Measurements from ENCODE around the gene PLEKHA1.

The PLEKHA1 gene

DNA sequence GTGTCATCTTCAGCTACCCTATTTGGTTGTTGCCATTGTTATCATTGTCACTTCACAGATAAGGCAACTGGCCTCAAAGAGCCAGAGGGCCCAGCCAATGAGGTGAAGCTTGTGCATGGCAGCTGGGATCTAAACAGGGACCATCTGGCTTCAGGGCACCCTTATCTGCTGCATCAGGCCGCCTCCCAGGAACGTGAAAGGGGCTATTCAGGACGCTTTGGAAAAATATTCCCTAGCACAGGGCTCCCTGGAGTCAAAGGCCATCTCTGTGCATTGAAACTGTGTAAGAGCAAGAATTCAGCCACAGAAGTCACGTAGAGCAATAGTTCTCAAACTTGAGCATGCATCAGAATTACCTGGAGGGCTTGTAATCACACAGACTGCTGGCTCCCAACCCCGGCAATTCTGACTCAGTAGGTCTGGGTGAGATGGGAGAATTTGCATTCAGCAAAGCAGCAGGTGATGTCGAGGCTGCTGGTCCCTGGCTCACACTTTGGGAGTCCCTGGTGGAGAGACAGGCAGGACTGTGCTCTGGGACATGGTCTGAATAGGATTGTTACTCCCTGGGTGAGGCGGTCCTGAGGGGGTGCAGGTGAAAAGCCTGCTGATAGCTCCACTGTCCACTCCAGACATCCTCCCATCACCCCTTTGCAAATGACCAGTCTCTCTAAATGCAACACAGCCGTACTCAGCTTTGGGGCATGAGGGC is 21.5 kb upstream of the PLEKHA1 start:
- H3K4me3 ChIP-seq (ENCODE audit: low read depth, low read length): no peak overlapping the region
- TF ChIP-seq, protein P1, sequence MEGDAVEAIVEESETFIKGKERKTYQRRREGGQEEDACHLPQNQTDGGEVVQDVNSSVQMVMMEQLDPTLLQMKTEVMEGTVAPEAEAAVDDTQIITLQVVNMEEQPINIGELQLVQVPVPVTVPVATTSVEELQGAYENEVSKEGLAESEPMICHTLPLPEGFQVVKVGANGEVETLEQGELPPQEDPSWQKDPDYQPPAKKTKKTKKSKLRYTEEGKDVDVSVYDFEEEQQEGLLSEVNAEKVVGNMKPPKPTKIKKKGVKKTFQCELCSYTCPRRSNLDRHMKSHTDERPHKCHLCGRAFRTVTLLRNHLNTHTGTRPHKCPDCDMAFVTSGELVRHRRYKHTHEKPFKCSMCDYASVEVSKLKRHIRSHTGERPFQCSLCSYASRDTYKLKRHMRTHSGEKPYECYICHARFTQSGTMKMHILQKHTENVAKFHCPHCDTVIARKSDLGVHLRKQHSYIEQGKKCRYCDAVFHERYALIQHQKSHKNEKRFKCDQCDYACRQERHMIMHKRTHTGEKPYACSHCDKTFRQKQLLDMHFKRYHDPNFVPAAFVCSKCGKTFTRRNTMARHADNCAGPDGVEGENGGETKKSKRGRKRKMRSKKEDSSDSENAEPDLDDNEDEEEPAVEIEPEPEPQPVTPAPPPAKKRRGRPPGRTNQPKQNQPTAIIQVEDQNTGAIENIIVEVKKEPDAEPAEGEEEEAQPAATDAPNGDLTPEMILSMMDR (IDR thresholded peaks at IDR 0.05; ENCODE audit: low read depth, low read length, missing control alignments): no peak
- no peak for DNase-seq (ENCODE audit: low read depth)

DNA sequence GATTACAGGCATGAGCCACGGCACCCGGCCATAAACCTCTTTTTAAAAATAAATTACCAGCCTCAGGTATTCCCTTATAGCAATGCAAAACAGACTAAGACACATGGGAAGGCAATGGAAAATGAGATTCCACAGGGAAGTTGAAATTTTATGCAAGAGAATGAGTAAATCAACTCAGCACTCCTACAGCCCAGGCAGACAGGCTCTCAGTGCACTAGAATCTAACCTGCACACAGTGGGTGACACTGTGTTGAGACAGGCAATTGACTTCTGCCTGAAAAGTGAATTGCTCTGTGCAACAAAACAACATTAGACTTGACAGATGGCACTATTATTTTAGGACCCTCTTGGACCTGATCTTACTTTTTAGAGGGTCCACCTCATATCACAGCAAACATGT is 20.1 kb upstream of the PLEKHA1 start:
- no peak overlapping the region for H3K4me3 ChIP-seq (ENCODE audit: low read depth, low read length)
- DNase-seq (ENCODE audit: low read depth): no peak

DNA sequence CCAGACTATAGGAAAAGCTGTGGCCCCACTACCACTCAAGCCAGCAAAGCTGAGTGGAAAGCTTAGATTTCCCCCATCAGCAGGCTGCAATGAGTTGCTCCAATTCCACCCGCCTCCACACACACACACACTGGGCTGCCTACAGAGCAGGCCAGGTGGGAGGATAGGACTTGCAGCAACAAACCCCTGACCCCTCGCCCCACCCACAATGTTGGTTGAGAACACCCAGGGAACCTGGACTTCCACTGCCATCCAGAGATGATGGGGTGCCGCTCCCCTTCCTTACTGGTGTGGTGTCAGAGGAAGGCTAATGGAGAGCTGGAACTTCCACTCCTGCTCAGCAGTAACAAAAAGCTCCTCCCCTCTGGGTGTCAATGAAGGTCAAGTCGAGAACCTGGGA is 16.8 kb upstream of the PLEKHA1 start:
- TF ChIP-seq, protein P1 (IDR thresholded peaks at IDR 0.05; ENCODE audit: low read depth, low read length, missing control alignments): no peak
- H3K4me3 ChIP-seq (ENCODE audit: low read depth, low read length): no peak overlapping the region
- no peak for DNase-seq (ENCODE audit: low read depth)

More for the DNA sequence above, 20.1 kb upstream of the PLEKHA1 start:
- TF ChIP-seq, protein P1 (IDR thresholded peaks at IDR 0.05; ENCODE audit: low read depth, low read length, missing control alignments): no peak

DNA sequence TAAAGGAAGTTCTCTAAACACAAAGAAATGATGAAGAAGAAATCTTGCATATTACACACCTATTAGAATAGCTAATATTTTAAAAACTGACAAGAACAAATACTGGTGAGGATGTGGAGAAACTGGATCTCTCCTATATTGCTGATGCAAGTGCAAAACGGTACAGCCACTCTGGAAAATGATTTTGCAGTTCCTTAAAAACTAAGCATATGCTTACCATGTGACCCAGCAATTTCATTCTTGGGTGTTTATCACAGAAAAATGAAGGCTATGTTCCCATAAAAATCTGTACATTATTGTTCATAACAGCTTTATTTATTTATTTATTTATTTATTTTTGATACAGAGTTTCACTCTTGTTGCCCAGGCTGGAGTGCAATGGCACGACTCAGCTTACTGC is 14.9 kb upstream of the PLEKHA1 start:
- H3K4me3 ChIP-seq (ENCODE audit: low read depth, low read length): no peak overlapping the region
- TF ChIP-seq, protein P1 (IDR thresholded peaks at IDR 0.05; ENCODE audit: low read depth, low read length, missing control alignments): no peak
- no peak for DNase-seq (ENCODE audit: low read depth)

DNA sequence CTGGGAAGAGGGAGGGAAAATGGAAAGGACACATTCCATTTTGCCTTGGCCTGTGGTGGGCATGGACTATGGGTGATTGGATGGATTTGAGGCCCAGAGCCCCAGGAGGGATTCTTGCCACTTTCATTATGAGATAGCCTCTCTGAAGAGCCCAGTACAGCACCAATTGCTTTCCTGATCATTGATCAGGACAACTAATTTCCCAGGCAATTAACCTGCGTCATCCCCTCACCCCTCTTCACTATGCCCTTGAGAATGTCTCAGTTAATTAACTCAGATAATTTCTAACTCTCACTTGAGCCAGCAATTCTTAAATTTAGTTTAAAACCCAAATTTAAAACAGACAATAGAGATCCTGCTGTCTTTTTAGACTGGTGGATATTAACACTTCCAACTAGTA is 13.5 kb upstream of the PLEKHA1 start:
- no peak for DNase-seq (ENCODE audit: low read depth)
- no peak overlapping the region for H3K4me3 ChIP-seq (ENCODE audit: low read depth, low read length)
- TF ChIP-seq, protein P1 (IDR thresholded peaks at IDR 0.05; ENCODE audit: low read depth, low read length, missing control alignments): no peak

DNA sequence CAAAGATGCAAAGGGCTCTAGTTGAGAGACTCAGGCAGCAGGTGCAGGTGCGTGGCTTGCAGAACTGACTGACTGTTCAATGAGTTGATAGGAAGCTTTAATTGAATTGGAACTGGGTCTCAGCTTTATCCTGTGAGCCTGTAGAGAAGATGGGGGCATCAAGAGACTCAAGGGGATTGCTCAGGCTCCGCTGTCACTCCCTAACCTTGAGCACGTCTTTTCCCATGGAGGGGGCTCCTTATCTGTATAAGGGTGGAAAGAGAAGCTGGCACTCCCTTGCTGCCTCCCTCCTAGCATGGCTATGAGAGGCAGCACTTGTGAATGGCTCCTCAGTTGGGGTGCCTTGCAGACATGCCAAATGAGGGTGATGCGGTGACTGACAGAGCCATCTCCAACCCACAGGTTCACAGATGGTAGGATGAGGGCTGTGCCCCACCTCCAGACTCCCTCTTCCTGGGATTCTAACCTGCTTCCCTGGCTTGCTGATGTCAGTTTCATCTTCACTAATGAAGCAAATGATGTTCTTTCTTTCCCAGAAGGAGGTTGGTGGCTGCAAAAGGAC is 12.4 kb upstream of the PLEKHA1 start:
- no peak for DNase-seq (ENCODE audit: low read depth)
- TF ChIP-seq, protein P1 (IDR thresholded peaks at IDR 0.05; ENCODE audit: low read depth, low read length, missing control alignments): no peak
- H3K4me3 ChIP-seq (ENCODE audit: low read depth, low read length): no peak overlapping the region

DNA sequence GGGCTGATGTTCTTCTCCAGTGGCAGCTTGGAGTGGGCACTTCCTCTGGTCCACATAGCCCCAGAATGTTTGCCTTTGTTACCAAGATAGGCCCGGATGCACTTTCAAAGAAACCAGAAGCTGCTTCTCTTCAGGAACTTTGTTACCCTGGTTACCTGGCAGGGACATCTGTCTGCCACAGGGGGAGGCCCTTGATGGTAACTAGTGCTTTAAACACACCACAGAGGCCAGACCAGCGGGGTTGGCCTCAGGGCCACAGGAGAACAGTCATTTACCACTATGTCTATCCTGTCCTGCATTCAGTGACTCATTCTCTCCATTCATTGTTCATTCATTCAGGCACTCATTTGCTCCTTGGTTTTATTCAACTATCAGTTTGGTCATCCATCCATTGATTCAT is 11.9 kb upstream of the PLEKHA1 start:
- TF ChIP-seq, protein P1 (IDR thresholded peaks at IDR 0.05; ENCODE audit: low read depth, low read length, missing control alignments): no peak

More for the DNA sequence above, 11.9 kb upstream of the PLEKHA1 start:
- no peak for DNase-seq (ENCODE audit: low read depth)
- H3K4me3 ChIP-seq (ENCODE audit: low read depth, low read length): no peak overlapping the region

All from GM12864 (cell line).